GM19328 (cell line): ENCODE results near the gene GALNT14.

ENCODE experiments used
- ATAC-seq: cut with Tn5 transposase; IDR thresholded peaks from one replicate; pipeline ENCODE4 v1.9.1; 2021; ENCODE audit warnings: mild to moderate bottlenecking, moderate library complexity; ENCODE audit not compliant: unreplicated experiment

GALNT14 gene

DNA sequence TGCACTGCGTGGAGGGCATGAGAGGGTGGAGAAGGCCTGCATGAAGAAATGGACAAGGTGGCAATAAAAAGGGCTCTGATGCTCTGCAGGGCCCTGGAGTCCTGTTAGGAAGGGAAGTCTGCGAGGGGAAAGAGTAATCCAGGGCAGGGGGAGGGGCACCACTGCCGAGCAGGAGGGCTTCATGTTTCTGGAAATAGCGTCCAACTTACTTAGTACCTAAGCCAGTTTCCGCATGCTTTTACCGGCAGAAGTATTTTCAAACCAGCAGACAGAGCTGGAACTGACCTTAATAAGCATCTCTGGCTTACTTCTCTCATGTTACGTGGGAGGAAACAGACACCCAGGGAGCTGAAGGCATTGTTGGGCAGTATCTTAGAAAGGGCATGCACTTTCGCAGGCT, 156.7 kb downstream of the GALNT14 start:
- ATAC-seq, result no peak

DNA sequence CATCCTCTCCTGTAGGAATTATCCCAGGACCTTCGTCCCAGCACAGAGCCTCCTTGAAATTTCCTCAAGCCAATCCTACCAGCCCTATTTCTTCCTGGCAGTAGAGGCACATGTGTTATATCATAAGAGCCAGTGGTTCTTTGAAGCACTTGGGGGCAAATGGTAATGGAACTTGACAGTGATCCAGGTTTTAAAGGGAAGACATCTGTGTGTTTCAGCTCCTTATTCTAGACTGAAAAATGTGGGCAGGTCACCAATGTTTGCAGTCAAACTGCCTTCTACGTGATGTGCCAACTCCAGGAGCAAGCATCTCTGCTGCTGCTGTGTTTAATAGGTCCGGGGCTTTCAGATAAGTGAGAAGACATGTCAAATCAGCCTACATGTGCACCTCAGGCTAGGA, 157.1 kb downstream of the GALNT14 start:
- ATAC-seq, result no peak

GRCh38 chr2:30979822-30980245, 158.4 kb downstream of the GALNT14 start:
- no peak for ATAC-seq

DNA sequence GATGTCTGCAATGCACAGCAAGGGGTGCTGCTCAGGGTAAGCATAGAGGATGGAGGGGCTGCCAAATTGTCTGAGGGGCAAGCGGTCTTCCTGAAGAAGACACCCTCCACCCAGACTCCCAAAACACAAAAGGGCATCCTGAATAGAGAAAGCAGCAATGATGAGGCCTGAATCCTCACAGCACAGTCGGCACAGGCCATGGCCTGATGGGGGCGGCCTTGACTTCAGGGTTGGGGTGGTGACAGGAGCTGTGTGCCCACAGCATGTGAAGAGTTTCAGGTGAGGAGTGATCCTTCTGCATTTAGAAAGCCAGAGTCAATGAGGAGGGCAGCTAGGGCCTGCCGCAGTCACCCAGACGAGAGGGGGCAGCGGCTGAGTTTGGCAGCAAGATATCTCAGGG, 159.4 kb downstream of the GALNT14 start:
- ATAC-seq, result no peak

GRCh38 chr2:30978044-30978443, 160.2 kb downstream of the GALNT14 start:
- ATAC-seq, result no peak

- ATAC-seq, result no peak
Observed at GRCh38 chr2:30975156-30975555, 163.1 kb downstream of the GALNT14 start.

- ATAC-seq, result no peak
Observed at GRCh38 chr2:30974554-30974953, 163.7 kb downstream of the GALNT14 start.

DNA sequence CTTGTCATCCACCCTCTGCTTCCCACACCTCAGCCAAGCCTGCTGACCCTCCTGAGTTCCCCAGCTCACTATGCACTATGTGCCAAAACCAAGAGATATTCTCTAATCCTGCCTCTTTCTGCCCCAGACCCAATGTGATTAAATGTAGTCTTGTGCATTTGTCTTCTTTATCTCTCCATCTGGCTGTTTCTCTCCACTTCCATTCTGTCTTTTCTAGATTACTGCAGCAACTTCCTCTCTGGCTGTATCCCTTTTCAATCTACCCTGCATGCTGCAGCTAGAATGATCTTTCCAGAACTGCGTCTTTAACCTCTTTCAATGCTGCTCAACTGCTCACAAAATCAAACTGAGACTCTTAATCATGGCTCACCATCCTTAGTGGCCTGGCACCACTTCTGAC, 164.1 kb downstream of the GALNT14 start:
- no peak for ATAC-seq

DNA sequence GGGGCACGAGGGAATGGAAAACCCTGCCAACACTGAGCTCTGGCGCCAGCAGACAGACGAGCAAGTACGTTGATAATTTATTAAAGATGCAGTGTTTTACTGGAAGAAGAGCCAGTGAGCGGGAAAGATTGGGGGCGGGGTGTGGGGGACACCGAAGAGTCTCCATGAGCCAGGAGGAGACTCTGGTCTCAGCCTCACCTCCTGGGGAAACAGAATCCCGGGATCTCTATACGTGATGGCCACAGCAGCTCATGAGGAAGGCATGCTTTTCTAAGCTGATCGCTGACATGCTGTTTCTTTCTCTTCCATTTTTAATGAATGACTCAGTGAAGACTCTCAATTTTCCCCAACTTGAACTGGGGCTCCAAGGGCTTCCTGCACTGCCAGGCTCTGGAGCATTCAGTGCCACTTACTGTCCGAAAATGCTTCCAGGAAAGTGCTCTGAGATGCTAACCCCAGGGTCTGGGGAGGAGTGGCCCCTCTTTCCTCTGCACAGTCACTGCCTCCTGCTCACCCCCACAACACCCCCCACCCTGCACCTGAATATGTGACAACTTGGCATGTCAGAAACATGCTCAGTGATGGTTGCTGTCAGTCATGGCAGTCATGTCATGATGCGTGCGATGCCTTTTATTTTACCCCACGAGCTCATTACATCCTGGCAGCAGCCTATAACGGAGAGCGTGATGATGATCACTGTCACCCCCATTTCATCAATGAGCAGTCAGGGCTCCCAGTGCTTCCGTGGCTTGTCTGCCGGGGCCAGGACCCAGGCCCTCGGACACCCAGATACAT, 166.8 kb downstream of the GALNT14 start:
- ATAC-seq, result no peak

DNA sequence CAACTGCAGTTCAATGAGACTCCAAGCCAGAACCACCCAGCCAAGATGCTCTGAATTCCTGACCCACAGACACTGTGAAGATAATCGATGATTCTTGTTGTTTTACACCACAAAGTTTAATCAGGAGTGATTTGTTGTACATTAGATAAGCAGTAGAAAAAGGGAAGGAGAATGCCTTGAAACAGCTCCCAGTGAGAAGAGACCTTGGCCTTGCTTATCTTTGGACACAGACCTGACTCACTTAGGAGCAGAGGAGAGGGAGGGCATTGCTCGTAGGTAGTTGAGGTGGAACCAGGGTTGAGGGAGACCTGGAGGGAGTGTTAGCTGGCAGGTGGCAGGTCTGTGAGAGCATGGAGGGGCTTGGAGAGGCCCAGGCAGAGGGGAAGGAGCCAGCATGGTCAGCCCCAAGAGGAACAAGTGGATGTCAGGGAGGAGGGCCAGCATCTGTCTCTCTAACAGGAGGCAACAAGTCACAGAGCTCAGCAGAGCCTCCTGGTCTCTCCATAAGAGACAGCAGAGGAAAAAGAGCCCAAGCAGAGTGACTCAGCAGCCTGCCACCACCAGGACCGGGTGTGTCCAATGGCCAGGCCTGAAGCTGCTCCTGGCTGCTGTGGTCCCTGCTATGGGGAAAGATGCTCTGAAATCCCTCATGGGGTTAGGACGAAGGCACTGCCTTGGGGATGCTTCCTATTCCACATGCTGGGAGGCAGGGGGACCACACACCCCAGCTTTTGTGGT, 169.4 kb downstream of the GALNT14 start:
- no peak for ATAC-seq

- no peak for ATAC-seq
Observed at GRCh38 chr2:30966786-30967185, 171.5 kb downstream of the GALNT14 start.

GRCh38 chr2:30965022-30965531, 173.2 kb downstream of the GALNT14 start:
- no peak for ATAC-seq

DNA sequence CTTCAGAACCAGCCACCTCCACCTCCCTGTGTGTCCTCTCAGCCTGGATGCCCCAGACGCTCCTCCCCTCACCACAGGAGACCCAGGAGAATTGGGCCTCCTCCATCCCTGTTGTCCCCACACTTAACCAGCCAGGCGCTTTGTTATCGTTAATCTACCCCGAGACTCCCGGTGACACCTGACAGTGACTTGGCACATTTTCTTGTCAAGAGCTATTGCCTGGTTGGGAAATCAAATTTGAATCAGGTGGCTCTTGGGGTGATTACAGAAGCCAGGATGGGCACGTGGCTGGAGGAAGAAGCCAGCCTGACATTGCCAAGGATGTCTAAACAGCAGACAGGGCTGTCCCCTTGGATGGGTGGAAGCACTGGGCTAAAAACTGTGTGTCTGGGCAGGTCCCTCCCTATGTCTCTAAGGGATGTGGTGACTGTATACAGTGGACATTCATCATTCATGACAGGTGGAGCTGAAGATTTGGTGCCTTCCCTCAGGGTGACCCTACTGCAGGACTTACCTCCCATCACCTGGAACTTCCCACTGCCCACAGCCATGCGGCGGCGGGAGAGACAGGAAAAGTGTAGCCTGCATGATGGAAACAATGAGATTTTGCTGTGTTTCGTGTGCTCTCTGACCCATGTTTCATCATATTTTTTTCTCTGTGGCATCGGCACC, 173.8 kb downstream of the GALNT14 start:
- no peak for ATAC-seq

DNA sequence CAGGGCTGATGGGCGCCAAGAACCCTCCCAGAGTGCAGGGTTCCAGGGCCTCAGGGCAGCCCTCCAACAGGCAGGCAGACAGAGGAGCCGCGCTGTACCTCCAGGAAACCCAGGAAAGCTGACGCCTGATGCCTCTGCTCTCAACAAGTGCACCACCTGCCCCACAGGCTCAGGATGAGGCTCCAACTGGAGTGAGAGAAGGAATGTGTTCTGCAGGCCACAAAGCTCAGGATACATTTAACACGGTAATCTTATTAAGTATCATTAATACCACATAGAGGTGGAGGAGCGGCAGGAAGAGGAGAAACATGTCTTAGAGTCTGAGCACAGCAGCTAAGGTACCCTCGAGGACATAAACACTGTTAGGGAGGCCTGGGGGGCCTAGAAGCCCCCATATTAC, 175.1 kb downstream of the GALNT14 start:
- ATAC-seq, result no peak

DNA sequence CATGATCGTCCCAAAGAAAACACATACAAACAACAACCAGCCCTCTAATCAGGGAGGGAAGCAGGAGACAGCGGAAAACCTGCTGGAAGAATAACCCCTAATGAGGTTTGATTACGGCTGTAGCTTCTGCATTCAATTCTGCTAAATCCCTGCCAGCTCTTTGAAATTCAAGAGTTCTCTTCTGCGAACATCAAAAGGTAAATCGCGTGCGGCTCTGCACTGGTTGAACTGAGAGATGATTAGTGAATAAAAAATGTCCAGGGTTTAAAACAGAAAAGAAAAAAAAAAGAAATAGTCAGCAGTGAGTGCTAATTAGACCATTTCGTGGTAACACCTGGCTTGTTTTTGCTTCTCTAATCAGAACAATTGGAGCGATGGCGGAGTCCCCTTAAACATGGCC, 178.0 kb downstream of the GALNT14 start:
- no peak for ATAC-seq

DNA sequence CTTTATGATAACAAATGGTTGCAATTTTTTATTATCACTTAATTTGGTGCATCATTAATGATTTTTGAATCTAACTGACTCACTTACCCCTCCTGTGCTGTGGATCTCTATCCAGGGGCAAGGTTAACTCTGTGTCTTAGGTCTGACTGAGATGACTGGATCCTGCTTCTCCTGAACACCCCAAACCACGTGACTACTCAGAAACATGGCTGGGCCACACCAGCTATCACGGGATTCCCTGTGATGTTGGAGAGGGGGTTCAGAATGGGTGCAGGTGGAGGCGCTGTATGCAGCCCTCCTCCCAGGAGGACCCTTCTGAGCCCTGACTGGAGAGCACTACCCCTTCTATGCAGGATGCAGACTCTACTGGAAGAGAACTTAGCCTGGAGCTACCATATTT, 178.6 kb downstream of the GALNT14 start:
- ATAC-seq, result no peak

DNA sequence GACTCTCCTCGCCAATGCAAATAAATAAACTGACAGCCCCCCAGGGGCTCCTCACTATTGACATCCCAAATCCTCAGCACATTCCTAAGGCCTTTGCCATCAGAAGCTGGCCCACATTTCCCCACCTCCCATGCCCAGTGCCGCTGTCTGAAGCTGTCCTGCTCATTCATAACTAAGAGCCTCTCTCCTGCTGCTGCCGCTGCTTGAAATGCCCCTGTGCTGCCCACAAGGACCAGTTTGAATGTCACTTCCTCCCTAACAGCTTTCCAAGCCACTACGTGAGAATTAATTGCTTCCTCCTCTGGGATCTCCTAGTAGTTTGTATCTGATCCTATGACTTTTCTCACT, 179.3 kb downstream of the GALNT14 start:
- ATAC-seq, result no peak

DNA sequence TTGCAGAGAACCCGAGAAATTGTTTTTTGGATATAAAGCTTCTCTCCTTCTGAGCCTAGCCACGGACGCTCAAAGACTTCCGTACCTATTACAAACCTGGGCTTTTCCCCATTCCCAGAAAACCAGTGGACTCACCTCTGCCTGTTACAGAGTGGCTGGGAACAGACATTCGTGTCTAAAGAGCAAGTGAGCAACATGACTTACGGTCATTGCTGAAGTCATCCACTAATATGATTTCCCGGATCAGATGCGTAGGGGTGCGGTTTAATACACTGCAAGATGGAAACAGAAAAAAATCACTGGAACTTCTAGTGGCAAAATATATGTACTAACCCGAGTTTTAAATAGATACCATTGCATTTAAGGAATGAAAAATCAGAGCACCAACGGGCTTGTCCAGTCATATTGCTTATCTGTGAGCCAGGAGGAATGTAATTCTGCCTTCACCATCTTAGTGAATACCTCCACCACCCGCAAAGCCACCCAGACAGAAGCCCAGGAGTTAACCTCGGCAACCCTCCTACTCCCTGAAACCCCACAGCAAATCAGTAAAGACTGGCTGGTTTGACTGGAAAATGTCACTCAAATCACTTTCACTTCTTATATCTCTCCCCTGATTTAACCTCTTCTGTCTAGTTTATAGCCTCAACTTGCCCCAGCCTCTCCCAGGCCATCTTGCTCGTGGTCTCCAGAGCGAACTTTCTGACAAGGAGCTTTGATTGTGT, 179.9 kb downstream of the GALNT14 start:
- no peak for ATAC-seq

- ATAC-seq, result no peak
Observed at GRCh38 chr2:30957591-30957990, 180.6 kb downstream of the GALNT14 start.

DNA sequence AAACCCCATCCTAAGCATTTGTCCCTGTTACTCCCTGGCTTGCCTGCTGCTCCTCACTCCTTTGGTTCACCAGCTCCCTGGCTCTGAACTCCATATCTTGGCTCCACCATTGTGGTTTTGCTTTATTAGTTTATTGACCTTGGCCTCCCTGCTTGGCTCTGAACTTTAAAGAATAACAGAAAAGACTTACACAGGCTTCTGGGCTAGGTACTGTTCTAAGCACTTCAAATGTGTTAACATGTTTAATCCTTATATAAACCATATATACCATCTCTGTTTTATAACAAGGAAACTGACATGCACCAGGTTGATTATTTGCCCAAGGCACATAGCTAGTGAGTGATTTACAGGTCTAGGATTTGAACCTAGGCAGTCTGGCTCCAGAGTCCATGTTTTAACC, 181.2 kb downstream of the GALNT14 start:
- ATAC-seq, result no peak

GRCh38 chr2:30955516-30956132, 182.6 kb downstream of the GALNT14 start:
- ATAC-seq, result no peak
